ENCODE data around the gene ZMIZ1. TPM values are rescaled to one million over a fixed set of nuclear protein-coding genes. Genes with fewer than 3 reads are reported as not detected.

Gene ZMIZ1
- total RNA-seq, 1 experiment from 2014 or later = 28.4 TPM

GRCh38 chr10:79171504-79171903, 102.7 kb downstream of the ZMIZ1 start (continued):
- TF ChIP-seq, protein P1, sequence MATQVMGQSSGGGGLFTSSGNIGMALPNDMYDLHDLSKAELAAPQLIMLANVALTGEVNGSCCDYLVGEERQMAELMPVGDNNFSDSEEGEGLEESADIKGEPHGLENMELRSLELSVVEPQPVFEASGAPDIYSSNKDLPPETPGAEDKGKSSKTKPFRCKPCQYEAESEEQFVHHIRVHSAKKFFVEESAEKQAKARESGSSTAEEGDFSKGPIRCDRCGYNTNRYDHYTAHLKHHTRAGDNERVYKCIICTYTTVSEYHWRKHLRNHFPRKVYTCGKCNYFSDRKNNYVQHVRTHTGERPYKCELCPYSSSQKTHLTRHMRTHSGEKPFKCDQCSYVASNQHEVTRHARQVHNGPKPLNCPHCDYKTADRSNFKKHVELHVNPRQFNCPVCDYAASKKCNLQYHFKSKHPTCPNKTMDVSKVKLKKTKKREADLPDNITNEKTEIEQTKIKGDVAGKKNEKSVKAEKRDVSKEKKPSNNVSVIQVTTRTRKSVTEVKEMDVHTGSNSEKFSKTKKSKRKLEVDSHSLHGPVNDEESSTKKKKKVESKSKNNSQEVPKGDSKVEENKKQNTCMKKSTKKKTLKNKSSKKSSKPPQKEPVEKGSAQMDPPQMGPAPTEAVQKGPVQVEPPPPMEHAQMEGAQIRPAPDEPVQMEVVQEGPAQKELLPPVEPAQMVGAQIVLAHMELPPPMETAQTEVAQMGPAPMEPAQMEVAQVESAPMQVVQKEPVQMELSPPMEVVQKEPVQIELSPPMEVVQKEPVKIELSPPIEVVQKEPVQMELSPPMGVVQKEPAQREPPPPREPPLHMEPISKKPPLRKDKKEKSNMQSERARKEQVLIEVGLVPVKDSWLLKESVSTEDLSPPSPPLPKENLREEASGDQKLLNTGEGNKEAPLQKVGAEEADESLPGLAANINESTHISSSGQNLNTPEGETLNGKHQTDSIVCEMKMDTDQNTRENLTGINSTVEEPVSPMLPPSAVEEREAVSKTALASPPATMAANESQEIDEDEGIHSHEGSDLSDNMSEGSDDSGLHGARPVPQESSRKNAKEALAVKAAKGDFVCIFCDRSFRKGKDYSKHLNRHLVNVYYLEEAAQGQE (IDR thresholded peaks at IDR 0.05; ENCODE audit: low read depth) = no peak
- TF ChIP-seq CBX3 (IDR thresholded peaks at IDR 0.05; ENCODE audit: low read depth) (no peak), FOSL1 (IDR thresholded peaks at IDR 0.05; ENCODE audit: low read depth) (no peak), POLR2A (IDR thresholded peaks at IDR 0.05; ENCODE audit: borderline replicate concordance, extremely low read depth, insufficient read depth, insufficient read length) (no peak), SIN3A (IDR thresholded peaks at IDR 0.05; ENCODE audit: low read depth) (no peak), YY1 (IDR thresholded peaks at IDR 0.05; ENCODE audit: extremely low read depth, insufficient replicate concordance, low read depth, low read length) (no peak), POLR2AphosphoS5 (IDR thresholded peaks at IDR 0.05; ENCODE audit: low read depth, low read length) (no peak), EGR1 (IDR thresholded peaks at IDR 0.05; ENCODE audit: low read depth) (no peak), ELF1 (IDR thresholded peaks at IDR 0.05; ENCODE audit: borderline replicate concordance, low read depth) (no peak)
- TF ChIP-seq, protein P2, sequence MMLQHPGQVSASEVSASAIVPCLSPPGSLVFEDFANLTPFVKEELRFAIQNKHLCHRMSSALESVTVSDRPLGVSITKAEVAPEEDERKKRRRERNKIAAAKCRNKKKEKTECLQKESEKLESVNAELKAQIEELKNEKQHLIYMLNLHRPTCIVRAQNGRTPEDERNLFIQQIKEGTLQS (IDR thresholded peaks at IDR 0.05) = no peak

- H3K9me3 ChIP-seq (ENCODE audit: control insufficient read depth in 1 of 2, insufficient read depth in 1 of 2, low read depth in 1 of 2, low read length in 2 of 2) = no peaks in the 10 kb centered on the region
- no TSS peak for BruUV-seq (replicated peaks)
- H3K4me1 ChIP-seq (ENCODE audit: control insufficient read depth in 1 of 2, insufficient read depth in 2 of 2, low read length in 2 of 2) = peaks cover 0 to 23% of the 10 kb centered on the region in 2 experiments; a peak in 1 of 4 replicates
- no peaks in the 10 kb centered on the region for H3K79me2 ChIP-seq (ENCODE audit: insufficient read depth, low read length)
- no peak overlapping the region for H3K4me2 ChIP-seq (ENCODE audit: low read length)
- CTCF ChIA-PET = no interaction called here
- intact Hi-C loops (cut with micrococcal nuclease) = no loop called here
- POLR2A ChIA-PET = no interaction called here
- H2AFZ ChIP-seq (ENCODE audit: low read depth, low read length, poor library complexity, severe bottlenecking) = no peak overlapping the region
- RAD21 ChIA-PET (ENCODE audit: low non-redundant PET in 1 of 2, low total read pairs in 2 of 2, uncharacterized antibody in 2 of 2, unreplicated experiment in 2 of 2) = no interaction called here
- H3K9ac ChIP-seq (ENCODE audit: low read length) = no peak overlapping the region
- no peak for ATAC-seq
- no peaks in the 10 kb centered on the region for H3K27me3 ChIP-seq (ENCODE audit: insufficient read depth, low read length)
- H3K9me2 ChIP-seq (ENCODE audit: insufficient read depth) = no peaks in the 10 kb centered on the region
- H3K36me3 ChIP-seq (ENCODE audit: control insufficient read depth in 1 of 2, insufficient read depth in 2 of 2, low read length in 2 of 2) = no peaks in the 10 kb centered on the region
- H4K20me1 ChIP-seq (ENCODE audit: insufficient read depth) = no peaks in the 10 kb centered on the region
- DNase-seq (ENCODE audit: low read depth, low spot score) = no peak
- H3K4me3 ChIP-seq (replicated peaks in 1 of 2; ENCODE audit: low read depth in 1 of 2, low read length in 2 of 2) = no peak overlapping the region
- H3K27ac ChIP-seq (ENCODE audit: low read depth, low read length) = no peak overlapping the region
- no peak for TF ChIP-seq JUND (IDR thresholded peaks at IDR 0.05)
- TF ChIP-seq SRF (IDR thresholded peaks at IDR 0.05; ENCODE audit: low read depth) = no peak
- TF ChIP-seq SIN3A (IDR thresholded peaks at IDR 0.05; ENCODE audit: low read depth) = no peak
- TF ChIP-seq CBX3 (IDR thresholded peaks at IDR 0.05; ENCODE audit: low read depth) = no peak
- TF ChIP-seq, protein P3, sequence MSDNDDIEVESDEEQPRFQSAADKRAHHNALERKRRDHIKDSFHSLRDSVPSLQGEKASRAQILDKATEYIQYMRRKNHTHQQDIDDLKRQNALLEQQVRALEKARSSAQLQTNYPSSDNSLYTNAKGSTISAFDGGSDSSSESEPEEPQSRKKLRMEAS (IDR thresholded peaks at IDR 0.05) = no peak
- TF ChIP-seq EZH2 (IDR thresholded peaks at IDR 0.05) = no peak
- no peak for TF ChIP-seq POLR2A (IDR thresholded peaks at IDR 0.05; ENCODE audit: borderline replicate concordance, extremely low read depth, insufficient read depth, insufficient read length)
- no peak for TF ChIP-seq ZFX (IDR thresholded peaks at IDR 0.05)
- TF ChIP-seq, protein P4, sequence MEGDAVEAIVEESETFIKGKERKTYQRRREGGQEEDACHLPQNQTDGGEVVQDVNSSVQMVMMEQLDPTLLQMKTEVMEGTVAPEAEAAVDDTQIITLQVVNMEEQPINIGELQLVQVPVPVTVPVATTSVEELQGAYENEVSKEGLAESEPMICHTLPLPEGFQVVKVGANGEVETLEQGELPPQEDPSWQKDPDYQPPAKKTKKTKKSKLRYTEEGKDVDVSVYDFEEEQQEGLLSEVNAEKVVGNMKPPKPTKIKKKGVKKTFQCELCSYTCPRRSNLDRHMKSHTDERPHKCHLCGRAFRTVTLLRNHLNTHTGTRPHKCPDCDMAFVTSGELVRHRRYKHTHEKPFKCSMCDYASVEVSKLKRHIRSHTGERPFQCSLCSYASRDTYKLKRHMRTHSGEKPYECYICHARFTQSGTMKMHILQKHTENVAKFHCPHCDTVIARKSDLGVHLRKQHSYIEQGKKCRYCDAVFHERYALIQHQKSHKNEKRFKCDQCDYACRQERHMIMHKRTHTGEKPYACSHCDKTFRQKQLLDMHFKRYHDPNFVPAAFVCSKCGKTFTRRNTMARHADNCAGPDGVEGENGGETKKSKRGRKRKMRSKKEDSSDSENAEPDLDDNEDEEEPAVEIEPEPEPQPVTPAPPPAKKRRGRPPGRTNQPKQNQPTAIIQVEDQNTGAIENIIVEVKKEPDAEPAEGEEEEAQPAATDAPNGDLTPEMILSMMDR (IDR thresholded peaks at IDR 0.05 in 2 of 3, conservative IDR thresholded peaks at IDR 0.05 in 1 of 3; ENCODE audit: borderline replicate concordance in 1 of 3, insufficient read depth in 1 of 3, low read depth in 2 of 3, low read length in 2 of 3) = no peak
- no peak for TF ChIP-seq TCF7L2 (IDR thresholded peaks at IDR 0.05; ENCODE audit: borderline replicate concordance, extremely low read depth, insufficient read depth, insufficient read length)
- TF ChIP-seq POLR2AphosphoS5 (IDR thresholded peaks at IDR 0.05; ENCODE audit: low read depth, low read length) = no peak
- TF ChIP-seq EZH2phosphoT487 (IDR thresholded peaks at IDR 0.05; ENCODE audit: borderline replicate concordance) = no peak
- TF ChIP-seq SP1 (IDR thresholded peaks at IDR 0.05; ENCODE audit: low read depth) = no peak
- no peak for TF ChIP-seq ELF1 (IDR thresholded peaks at IDR 0.05; ENCODE audit: borderline replicate concordance, low read depth)
- TF ChIP-seq, protein P2 (IDR thresholded peaks at IDR 0.05) = no peak
- TF ChIP-seq EGR1 (IDR thresholded peaks at IDR 0.05; ENCODE audit: low read depth) = no peak
Measured at GRCh38 chr10:79172881-79173280, 104.1 kb downstream of the ZMIZ1 start.
